NCI-H1105 treated with DMSO at 0.1 percent for 48 hours (cell line): Measurements from ENCODE around the gene CSNK2B.

Experiments
- DNase-seq: peaks from one replicate; lab custom pipeline; 2025; lab: John Stamatoyannopoulos, UW

CSNK2B gene

DNA sequence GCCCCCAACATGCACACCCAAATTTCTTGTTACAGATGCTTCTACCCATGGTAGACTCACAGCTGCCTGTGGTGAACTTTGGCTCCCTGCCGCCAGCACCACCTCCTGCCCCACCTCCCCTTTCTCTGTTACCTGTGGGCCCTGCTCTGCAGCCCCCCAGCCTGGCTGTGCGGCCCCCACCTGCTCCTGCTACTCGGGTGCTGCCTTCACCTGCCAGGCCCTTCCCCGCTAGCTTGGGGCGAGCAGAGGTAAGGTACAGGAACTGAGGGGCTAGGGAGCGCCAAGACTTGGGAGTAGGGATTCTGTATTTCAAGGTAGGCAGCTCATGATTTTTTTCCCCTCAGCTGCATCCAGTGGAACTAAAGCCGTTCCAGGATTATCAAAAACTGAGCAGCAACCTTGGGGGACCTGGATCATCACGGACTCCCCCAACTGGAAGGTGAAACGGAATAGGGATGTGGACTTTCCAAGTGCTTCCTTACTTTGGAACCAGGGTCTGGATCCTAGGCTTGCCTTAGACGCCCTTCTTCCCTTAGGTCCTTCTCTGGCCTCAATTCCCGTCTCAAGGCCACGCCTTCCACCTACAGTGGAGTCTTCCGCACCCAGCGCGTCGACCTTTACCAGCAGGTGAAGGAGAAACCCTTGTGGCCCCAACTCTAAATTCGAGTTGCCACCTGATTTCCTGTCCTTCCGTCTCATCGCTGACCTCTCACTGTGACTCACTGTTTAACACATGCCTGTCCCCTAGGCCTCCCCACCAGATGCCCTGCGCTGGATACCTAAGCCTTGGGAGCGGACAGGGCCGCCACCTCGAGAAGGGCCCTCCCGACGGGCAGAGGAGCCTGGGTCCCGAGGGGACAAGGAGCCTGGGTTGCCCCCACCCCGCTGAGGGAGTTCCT lies 28.9 kb upstream of the CSNK2B start:
- DNase-seq = no peak

DNA sequence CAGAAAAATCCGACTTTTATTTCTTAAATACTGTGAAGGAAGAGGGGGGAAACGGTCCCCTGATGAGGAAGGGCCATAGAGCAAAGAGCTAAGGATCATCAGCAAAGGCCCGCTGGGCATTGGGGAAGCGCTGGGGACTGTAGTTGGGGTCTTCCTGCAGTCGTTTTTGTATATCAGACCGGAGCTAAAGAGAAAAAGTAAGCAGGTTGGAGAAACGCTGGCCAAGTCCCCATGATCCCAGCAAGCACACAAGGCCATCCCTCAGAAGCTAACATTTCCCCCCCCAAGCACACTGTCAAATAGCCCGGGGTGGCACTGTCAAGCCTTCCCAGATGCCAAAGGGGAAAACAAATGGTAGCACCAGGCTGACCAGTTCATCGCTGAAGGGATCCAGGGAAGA lies 26.8 kb upstream of the CSNK2B start:
- DNase-seq = no peak

DNA sequence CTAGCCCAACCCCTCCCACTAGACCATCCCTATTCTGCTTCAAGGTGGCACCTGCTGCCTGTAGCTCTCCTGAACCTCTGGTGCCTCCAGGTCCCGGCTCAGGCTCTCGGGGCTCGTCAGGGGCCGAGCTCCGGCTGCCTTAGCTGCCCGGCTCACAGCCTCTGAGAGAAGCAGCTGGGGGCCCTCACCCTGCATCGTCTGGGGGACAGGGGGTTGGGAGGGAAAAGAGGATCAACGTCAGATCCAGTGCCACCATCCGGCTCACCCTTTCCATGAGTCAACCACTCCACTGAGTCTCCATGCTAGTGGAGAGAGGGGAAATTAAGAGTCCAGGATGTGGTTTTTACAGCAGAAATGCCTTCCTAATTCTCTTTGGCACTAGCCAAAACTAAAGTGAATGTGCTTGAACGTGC lies 26.4 kb upstream of the CSNK2B start:
- DNase-seq = no peak

DNA sequence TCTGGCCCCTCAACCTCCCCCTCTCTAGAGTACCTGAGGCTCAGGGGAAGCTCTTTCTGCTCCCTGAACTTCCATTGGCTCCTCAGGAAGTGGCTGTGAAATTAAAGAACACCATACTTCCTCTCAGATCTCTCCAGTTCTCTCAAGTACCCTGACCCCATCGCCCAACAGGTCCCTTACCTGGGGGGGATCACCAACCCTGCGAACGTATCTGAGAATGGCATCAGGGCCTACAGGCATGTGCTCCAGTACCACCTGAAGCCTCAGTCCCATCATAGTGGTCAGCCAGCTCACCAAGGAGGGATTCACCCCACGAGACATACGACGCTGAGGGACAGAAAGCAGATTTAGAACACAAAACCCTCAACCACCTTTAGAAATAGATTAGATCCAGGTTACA lies 25.3 kb upstream of the CSNK2B start:
- no peak for DNase-seq

GRCh38 chr6:31641370-31641769 lies 24.5 kb upstream of the CSNK2B start:
- DNase-seq = no peak

DNA sequence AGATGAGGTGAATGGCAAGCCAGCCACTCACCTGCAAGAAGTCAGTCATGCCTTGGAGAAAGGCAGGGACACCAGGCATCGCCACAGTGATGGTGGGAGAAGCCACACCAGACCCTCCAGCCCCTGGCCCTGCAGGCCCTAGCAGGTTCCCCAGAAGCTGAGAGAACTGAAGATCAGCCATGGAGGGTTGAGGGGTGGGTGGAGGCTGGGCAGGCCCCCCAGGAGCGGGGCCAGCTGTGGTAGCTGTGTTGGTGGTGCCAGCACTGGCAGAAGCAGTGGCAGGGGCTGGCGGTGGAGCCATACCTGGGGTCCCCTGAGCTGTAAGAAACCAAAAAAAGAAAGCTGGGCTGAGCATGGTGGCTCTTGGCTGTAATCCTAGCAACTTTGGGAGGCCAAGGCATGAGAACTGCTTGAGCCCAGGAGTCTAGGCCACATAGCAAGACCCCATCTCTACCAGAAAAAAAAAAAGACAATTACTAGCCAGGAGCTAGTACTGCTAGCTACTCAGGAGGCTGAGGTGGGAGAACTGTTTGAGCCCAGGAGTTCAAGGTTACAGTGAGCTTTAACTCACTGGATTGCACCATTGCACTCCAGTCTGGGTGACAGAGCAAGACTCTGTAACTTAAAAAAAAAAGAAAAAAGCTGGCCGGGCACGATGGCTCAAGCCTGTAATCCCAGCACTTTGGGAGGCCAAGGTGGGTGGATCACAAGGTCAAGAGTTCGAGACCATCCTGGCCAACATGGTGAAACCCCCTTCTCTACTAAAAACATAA lies 22.9 kb upstream of the CSNK2B start:
- DNase-seq = no peak

DNA sequence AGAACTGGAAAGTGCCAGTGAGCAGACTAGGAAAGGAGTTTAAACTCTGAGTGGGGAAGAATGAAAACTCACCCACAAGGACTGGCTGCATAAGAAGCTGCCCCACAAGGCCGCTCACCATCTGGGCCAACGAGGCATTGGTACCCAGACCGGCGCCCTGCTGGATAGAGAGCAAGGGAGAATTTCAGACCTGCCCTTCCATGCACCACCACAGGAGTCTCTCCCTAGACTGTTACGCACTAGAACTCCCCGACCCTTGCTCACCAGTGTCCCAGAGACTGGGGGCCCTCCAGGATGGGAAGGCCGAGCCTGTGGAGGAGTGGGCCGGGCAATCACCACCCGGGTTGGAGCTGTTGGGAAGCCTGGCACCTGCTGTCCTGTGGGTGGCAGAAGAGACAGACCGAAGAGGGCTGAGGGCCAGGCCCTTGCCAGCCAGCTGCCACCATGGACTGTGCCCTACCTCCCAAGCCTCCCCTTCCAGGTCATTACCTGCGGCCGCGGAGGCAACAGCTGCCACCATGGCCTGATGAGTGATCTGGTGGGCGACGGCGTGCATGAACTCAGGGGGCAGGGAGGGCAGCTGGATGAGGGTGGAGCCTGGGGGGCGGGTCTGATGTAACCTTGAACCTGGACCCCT lies 21.9 kb upstream of the CSNK2B start:
- no peak for DNase-seq

GRCh38 chr6:31645325-31645724 lies 20.6 kb upstream of the CSNK2B start:
- DNase-seq = no peak

- DNase-seq = peak; percentile 60
These were observed 14.2 kb upstream of the CSNK2B start for GRCh38 chr6:31651602-31652191.

DNA sequence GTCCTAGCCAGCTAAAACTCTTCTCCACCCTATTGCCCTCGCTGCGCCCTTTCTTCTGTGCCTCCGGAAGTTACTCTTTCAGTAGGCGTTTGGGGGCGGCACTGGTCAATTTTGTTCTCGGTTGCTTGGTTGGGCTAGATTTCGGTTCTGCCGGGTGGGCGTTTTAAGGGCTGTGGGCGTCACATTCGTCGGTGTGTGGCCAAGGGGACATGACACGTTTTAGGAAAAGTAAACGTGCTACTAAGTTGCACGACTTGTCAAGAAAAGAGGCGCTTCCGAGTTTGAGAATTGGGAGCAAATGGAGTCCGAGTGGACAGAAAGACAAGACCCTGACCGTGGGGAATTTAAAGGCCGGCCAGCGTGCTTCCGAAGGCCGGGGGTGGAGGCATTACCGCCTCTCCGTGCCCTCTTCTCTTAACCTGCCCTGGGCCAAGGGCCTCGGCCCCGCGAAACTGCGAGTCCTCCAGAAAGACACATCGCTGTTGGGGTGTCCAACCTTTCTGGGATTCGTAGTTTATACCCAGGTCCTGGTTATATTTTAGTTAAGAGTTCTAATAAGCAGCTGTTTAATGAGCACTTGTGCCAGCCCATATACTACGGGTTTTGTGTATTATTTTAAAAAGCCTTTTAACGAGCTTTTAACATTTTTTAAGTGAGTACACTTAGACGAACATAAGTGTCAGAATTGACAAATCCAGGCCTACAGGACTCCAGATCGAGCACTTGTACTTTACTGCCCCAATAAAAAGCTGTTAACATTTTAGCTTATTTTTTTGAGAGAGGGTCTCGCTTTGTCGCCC lies 12.8 kb upstream of the CSNK2B start:
- DNase-seq = peak; percentile 97

DNA sequence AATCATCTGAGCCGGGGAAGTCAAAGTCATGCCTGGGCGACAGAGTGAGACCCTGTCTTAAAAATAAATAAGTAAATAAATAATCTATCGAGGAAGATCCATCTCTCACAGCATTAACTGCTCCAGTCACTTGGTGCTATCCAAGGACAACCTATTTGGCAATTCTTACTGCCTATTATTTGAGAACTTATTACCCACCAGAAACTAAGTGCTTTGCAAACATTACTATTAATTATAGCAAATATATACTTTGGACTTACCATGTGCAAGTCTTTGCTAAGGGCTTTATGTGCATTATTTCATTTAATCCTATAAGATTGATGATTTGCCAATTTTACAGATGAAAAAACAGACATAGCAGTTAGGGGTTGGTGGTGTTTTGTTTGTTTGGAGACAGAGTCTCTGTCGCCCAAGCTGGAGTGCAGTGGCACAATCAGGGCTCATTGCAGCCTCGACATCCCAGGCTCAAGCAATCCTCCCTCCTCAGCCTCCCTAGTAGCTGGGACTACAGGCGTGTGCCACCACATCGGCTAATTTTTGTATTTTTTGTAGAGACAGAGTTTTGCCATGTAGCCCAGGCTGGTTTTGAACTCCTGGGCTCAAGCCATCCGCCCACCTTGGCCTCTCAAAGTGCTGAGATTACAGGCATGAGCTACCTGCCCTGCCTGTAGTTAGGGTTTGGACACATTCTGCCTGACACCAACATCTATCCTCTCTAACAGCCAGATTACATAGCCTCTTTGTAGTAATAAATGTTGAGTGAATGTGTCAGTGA lies 11.1 kb upstream of the CSNK2B start:
- DNase-seq = no peak

DNA sequence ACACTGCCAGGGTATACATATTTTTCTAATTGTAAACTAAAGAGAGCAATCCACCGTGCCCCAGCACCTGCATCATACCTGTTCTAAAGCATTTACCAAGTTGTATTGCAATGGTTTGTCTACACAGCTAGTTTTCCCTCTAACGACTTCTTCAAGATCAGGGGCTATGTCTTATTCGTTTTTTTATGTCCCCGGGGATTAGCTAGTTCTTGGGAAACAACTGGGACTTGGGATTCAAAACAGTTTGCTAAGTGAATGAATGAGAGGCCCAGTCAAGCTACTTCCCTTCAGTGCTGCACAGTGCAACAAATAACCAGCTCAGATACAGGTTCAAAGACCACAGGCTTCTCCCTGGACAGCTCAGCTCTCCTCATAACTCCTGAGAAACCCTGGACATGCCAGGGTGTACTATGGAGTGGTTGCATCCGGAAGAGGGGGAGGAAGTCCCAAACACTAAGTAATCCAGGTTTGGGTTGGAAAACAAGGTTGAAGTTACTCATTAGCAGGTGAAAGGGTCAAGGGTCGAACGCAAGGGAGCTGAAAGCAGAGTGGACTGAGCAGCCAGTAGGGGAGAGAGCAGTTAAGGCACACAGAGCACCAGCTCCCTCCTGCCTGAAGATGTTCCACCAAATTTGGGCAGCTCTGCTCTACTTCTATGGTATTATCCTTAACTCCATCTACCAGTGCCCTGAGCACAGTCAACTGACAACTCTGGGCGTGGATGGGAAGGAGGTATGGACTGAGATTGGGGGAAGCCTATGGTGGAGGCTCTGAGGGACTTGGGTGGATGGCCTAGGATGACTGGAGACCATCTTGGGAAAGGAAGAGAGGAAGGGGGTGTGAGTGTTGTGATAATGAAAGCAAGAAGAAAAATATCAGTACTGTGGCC lies 10.3 kb upstream of the CSNK2B start, which contains the start of gene APOM:
APOM (plus strand) TSS at position 546 of the 889 bp plus-strand sequence; CDS start at position 619, 73 bp downstream.
- no peak for DNase-seq

DNA sequence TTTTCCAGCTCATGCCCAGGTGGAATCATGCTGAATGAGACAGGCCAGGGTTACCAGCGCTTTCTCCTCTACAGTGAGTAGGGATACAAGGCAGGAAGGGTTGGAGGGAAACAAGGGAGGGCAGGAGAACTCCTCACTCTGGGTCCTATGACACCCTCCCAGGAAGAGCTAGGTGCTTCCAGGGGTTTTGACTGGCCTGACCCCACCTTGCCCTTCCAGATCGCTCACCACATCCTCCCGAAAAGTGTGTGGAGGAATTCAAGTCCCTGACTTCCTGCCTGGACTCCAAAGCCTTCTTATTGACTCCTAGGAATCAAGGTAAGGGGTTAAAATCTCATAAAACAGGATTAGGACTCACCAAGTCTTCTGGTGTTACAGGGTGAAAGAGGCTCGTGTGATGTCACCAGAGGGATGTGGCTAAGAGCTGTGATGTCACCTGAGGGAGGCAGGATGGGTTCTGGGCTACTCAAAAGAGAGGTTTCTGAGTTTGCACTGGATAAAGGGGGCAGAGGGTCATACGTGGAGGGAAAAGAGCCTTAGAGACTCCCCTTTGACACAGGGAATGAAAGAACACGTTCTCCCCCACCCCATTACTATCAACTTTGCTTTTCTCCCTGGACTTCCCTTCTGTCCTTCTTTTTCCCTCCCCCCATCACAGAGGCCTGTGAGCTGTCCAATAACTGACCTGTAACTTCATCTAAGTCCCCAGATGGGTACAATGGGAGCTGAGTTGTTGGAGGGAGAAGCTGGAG lies 8.3 kb upstream of the CSNK2B start:
- DNase-seq = no peak

DNA sequence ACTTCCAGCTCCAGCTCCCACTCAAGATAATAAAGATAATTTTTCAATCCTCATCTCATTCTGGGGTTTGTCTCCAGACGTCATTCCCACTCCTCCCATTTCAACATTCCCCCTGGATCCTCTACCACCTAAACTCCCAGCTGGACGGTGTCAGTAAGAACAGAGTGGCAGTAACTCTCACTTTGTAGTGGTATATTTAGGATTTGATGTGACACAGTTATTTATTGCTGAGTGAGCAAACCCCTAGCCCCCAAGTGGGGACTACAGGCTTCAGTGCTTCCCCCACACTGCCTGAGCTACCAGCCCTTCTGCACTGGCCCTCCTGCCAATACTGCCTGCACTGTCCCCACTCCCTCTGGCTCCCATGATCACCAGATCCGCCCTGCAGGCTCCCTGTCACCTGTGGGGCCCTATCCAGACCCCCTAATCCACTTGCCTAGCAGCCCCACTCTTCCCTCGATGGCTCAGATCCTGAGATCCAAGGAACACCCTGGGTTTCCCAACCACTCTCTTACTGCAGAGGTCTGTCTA lies 7.7 kb upstream of the CSNK2B start:
- DNase-seq = no peak

DNA sequence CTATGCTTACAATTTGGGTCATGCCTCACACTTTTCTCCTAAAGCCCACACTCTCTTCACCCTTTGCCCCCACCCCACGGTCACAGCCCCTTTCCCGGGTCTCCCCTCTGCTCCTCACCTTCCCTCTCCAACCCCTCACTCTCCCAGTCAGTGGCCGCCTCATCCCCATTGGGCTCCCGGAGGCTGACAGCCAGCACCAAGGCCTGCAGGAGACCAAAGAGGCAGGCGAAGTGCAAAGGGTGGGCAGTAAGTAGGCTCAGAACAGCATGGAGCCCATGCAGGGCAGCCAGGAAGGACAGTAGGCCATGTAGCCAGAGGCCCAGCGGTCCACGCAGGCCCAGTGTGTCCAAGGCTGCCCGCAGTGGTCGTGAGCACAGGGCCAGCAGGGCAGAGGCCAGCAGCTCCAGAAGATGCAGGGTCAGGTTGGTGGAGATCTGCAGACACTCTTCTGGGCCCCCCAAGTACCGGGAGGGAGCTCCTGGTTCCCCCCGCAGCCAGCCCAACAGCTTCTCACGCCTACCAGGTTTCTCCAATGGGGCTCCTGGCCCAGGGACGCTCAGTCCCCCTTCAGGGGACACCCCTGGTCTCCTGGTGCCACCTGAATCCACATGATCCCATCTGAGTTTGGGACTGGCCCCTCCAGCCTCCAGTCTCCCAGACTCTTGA lies 6.8 kb upstream of the CSNK2B start:
- no peak for DNase-seq

- DNase-seq = no peak
These were observed 6.1 kb upstream of the CSNK2B start for GRCh38 chr6:31659649-31660380.
